HCT116 (cell line): ENCODE measurements around the gene SSRP1. TPM values are rescaled to one million over a fixed set of nuclear protein-coding genes. Genes with fewer than 3 reads are reported as not detected.

Experiments
- ATAC-seq: fragments of 200-7000 bp; cut with Tn5 transposase; 2 replicates; pipeline ENCODE4 v1.9.1; 2020; ENCODE audit warnings: mild to moderate bottlenecking, moderate library complexity
- BruUV-seq: library from RNA; stranded (reverse); fragments of 400-500 nt; replicated peaks from 2 replicates; lab custom pipeline; 2021; lab: Mats Ljungman, UMichigan
- CTCF ChIA-PET: fragments of 300-600 bp; sonication (Branson Sonifier 250); formaldehyde crosslinking; loops from one replicate; lab custom pipeline; 2021; ENCODE audit warnings: antibody characterized with exemption; lab: Charles Lee
- POLR2A ChIA-PET: fragments of 300-600, 350-600 bp; sonication (Branson Sonifier 250); formaldehyde crosslinking; loops from one replicate; lab custom pipeline; 2021; ENCODE audit warnings: antibody characterized with exemption; lab: Charles Lee
- RAD21 ChIA-PET, 2 experiments: fragments of 300-600 bp; sonication (Branson Sonifier 250); formaldehyde crosslinking; loops; one replicate each; lab custom pipeline; 2023; ENCODE audit warnings: low total read pairs in 2 of 2; ENCODE audit not compliant: uncharacterized antibody in 2 of 2, unreplicated experiment in 2 of 2, low non-redundant PET in 1 of 2; lab: Charles Lee
- DNase-seq: peaks from one replicate; pipeline ENCODE4 v3.0.0-alpha.2; 2010; ENCODE audit warnings: low read depth, low spot score
- H2AFZ ChIP-seq: fragments of 200-600 bp; shearing (Covaris generic), sonication (generic); 2 replicates; pipeline ENCODE4 v1.6.1; 2017; ENCODE audit warnings: low read depth, mixed run types, mixed read lengths, antibody characterized with exemption, low read length; ENCODE audit not compliant: poor library complexity, severe bottlenecking
- H3K27ac ChIP-seq: 2 replicates; pipeline ENCODE4 v1.5.1; 2012; ENCODE audit warnings: low read depth, low read length
- H3K27me3 ChIP-seq: fragments of 200-600 bp; sonication (generic); 2 replicates; pipeline ENCODE4 v1.6.1; 2016; ENCODE audit warnings: mixed run types, low read length, mixed read lengths; ENCODE audit not compliant: insufficient read depth
- H3K36me3 ChIP-seq, 2 experiments: fragments of 200-500 bp in 1 of 2; fragments of 200-600 bp in 1 of 2; sonication (Bioruptor generic) in 1 of 2; sonication (generic) in 1 of 2; 2 replicates each; pipeline versions ENCODE4 v1.5.1 to v1.6.1; 2014 to 2016; ENCODE audit warnings: low read length in 2 of 2, inconsistent platforms in 1 of 2, mixed read lengths in 1 of 2, mixed run types in 1 of 2; ENCODE audit not compliant: insufficient read depth in 2 of 2, control insufficient read depth in 1 of 2
- H3K4me1 ChIP-seq, 2 experiments: fragments of 200-600 bp in 1 of 2; sonication (generic) in 1 of 2; 2 replicates each; pipeline versions ENCODE4 v1.5.1 to v1.6.1; 2012 to 2017; ENCODE audit warnings: low read length in 2 of 2, inconsistent platforms in 1 of 2, mild to moderate bottlenecking in 1 of 2, mixed read lengths in 1 of 2, mixed run types in 1 of 2, moderate library complexity in 1 of 2; ENCODE audit not compliant: insufficient read depth in 2 of 2, control insufficient read depth in 1 of 2
- H3K4me2 ChIP-seq: fragments of 200-600 bp; sonication (generic); 2 replicates; pipeline ENCODE4 v1.6.1; 2017; ENCODE audit warnings: mixed run types, low read length, mixed read lengths
- H3K4me3 ChIP-seq, 2 experiments: fragments of 200-600 bp in 1 of 2; sonication (generic) in 1 of 2; replicated peaks in 1 of 2; 2 replicates each; pipeline ENCODE4 v1.5.1; 2011 to 2016; ENCODE audit warnings: low read length in 2 of 2, control low read depth in 1 of 2, low read depth in 1 of 2, mild to moderate bottlenecking in 1 of 2, mixed read lengths in 1 of 2, mixed run types in 1 of 2
- H3K79me2 ChIP-seq: fragments of 200-600 bp; sonication (generic); 2 replicates; pipeline ENCODE4 v1.6.1; 2017; ENCODE audit warnings: mild to moderate bottlenecking, mixed run types, low read length, moderate library complexity, mixed read lengths; ENCODE audit not compliant: insufficient read depth
- H3K9ac ChIP-seq: fragments of 200-600 bp; sonication (generic); 2 replicates; pipeline ENCODE4 v1.6.1; 2016; ENCODE audit warnings: low read length, mixed read lengths
- H3K9me2 ChIP-seq: fragments of 200-600 bp; sonication (generic), shearing (Covaris generic); 2 replicates; pipeline ENCODE4 v1.6.1; 2017; ENCODE audit warnings: mixed run types, mild to moderate bottlenecking, moderate library complexity; ENCODE audit not compliant: insufficient read depth
- H3K9me3 ChIP-seq, 2 experiments: fragments of 200-500 bp in 1 of 2; fragments of 200-600 bp in 1 of 2; sonication (Bioruptor generic) in 1 of 2; sonication (generic) in 1 of 2; 2 replicates each; pipeline ENCODE4 v1.6.1; 2014 to 2017; ENCODE audit warnings: low read length in 2 of 2, mixed read lengths in 2 of 2, inconsistent platforms in 1 of 2, low read depth in 1 of 2, mild to moderate bottlenecking in 1 of 2, mixed run types in 1 of 2, moderate library complexity in 1 of 2; ENCODE audit not compliant: control insufficient read depth in 1 of 2, insufficient read depth in 1 of 2
- H4K20me1 ChIP-seq: fragments of 200-600 bp; sonication (generic), shearing (Covaris generic); 2 replicates; pipeline ENCODE4 v1.6.1; 2017; ENCODE audit warnings: mixed run types, mild to moderate bottlenecking, moderate library complexity; ENCODE audit not compliant: insufficient read depth
- EGR1 ChIP-seq: IDR thresholded peaks from 2 replicates; pipeline ENCODE4 v1.6.1; 2012; ENCODE audit warnings: low read depth
- EZH2 ChIP-seq: fragments of 200-600 bp; sonication (generic); IDR thresholded peaks from 2 replicates; pipeline ENCODE4 v1.6.1; 2017; ENCODE audit warnings: antibody characterized with exemption, mixed run types
- EZH2phosphoT487 ChIP-seq: fragments of 200-600 bp; IDR thresholded peaks from 2 replicates; pipeline ENCODE4 v1.6.1; 2018; ENCODE audit warnings: antibody characterized with exemption, borderline replicate concordance
- JUND ChIP-seq: IDR thresholded peaks from 2 replicates; pipeline ENCODE4 v1.6.1; 2012
- POLR2AphosphoS5 ChIP-seq: IDR thresholded peaks from 2 replicates; pipeline ENCODE4 v1.6.1; 2011; ENCODE audit warnings: mild to moderate bottlenecking, low read depth, low read length, moderate library complexity
- SIN3A ChIP-seq: IDR thresholded peaks from 2 replicates; pipeline ENCODE4 v1.6.1; 2012; ENCODE audit warnings: low read depth
- SRF ChIP-seq: IDR thresholded peaks from 2 replicates; pipeline ENCODE4 v1.6.1; 2012; ENCODE audit warnings: low read depth
- TCF7L2 ChIP-seq: IDR thresholded peaks from 2 replicates; pipeline ENCODE4 v1.7.0; 2011; ENCODE audit warnings: borderline replicate concordance, inconsistent platforms; ENCODE audit not compliant: insufficient read depth, insufficient read length; ENCODE audit errors: extremely low read depth
- ZFX ChIP-seq: fragments of 450-650 bp; IDR thresholded peaks from 2 replicates; pipeline ENCODE4 v1.6.1; 2017
- ZNF274 ChIP-seq: fragments of 200-500 bp; sonication (Bioruptor generic); IDR thresholded peaks from 2 replicates; pipeline ENCODE4 v1.6.1; 2014; ENCODE audit warnings: mild to moderate bottlenecking, low read depth, low read length, inconsistent platforms
- intact Hi-C: fragments of 100-400 bp; cut with micrococcal nuclease; formaldehyde crosslinking; loops from 2 replicates; pipeline ENCODE4 v1.10.0; 2022
- total RNA-seq: library from RNA; stranded (reverse); gene quantifications from one replicate; pipeline ENCODE4 v1.2.1, GENCODE V29; 2021; ENCODE audit not compliant: unreplicated experiment
- TF ChIP-seq, protein P1 (sequence below): IDR thresholded peaks from 2 replicates; pipeline ENCODE4 v1.6.1; 2012
- TF ChIP-seq, protein P2 (sequence below): IDR thresholded peaks from 2 replicates; pipeline ENCODE4 v1.6.1; 2012; ENCODE audit warnings: low read depth
- TF ChIP-seq, protein P3 (sequence below): IDR thresholded peaks from 2 replicates; pipeline ENCODE4 v1.6.1; 2011; ENCODE audit warnings: mild to moderate bottlenecking, low read length, moderate library complexity; ENCODE audit not compliant: insufficient replicate concordance; ENCODE audit errors: extremely low read depth
- TF ChIP-seq, protein P4 (sequence below), 3 experiments: fragments of 200-600 bp in 1 of 3; sonication (generic) in 1 of 3; IDR thresholded peaks in 2 of 3; conservative IDR thresholded peaks in 1 of 3; 2 replicates each; pipeline ENCODE4 v1.5.1; 2012 to 2017; ENCODE audit warnings: low read depth in 2 of 3, low read length in 2 of 3, antibody characterized with exemption in 1 of 3, borderline replicate concordance in 1 of 3, control low read depth in 1 of 3, mild to moderate bottlenecking in 1 of 3, mixed read lengths in 1 of 3, mixed run types in 1 of 3, moderate library complexity in 1 of 3; ENCODE audit not compliant: insufficient read depth in 1 of 3

Gene SSRP1
- total RNA-seq, 1 experiment from 2014 or later, result 260 TPM

DNA sequence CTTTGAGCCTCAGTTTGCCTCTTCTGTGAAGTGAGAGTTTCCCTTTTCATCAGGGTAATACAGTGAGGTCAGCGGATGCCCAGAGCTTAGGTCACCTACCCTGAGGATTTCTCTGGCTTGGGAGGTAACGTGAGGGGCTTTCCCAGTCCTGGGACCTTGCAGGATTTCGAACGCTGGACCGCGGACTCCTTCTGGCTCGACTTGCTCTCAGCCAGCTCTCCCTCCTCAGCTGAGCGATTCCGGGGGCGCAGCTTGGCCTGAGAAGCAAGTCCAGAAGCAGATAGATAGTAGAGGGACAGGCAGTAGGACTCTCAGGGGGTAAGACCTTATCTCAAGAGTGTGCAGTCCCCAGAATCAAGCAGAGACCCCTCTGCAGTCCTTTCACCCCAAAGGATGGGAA, 34.9 kb downstream of the SSRP1 start:
- Histone ChIP-seq H3K4me3 (no peak overlapping the region), H3K27me3 (no peaks in the 10 kb centered on the region), H3K27ac (no peak overlapping the region), H3K9me3 (no peaks in the 10 kb centered on the region; a peak in 1 of 4 replicates), H2AFZ (no peak overlapping the region), H3K4me2 (no peak overlapping the region)
- ChIA-PET CTCF (no interaction called here), POLR2A (no interaction called here)
- DNase-seq, result no peak
- TF ChIP-seq SRF (no peak), EZH2 (no peak), POLR2AphosphoS5 (no peak), EGR1 (no peak), SIN3A (no peak), EZH2phosphoT487 (no peak), ZNF274 (no peak), TCF7L2 (no peak), JUND (no peak), ZFX (no peak)
- TF ChIP-seq, protein P1, sequence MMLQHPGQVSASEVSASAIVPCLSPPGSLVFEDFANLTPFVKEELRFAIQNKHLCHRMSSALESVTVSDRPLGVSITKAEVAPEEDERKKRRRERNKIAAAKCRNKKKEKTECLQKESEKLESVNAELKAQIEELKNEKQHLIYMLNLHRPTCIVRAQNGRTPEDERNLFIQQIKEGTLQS, result no peak
- TF ChIP-seq, protein P2, sequence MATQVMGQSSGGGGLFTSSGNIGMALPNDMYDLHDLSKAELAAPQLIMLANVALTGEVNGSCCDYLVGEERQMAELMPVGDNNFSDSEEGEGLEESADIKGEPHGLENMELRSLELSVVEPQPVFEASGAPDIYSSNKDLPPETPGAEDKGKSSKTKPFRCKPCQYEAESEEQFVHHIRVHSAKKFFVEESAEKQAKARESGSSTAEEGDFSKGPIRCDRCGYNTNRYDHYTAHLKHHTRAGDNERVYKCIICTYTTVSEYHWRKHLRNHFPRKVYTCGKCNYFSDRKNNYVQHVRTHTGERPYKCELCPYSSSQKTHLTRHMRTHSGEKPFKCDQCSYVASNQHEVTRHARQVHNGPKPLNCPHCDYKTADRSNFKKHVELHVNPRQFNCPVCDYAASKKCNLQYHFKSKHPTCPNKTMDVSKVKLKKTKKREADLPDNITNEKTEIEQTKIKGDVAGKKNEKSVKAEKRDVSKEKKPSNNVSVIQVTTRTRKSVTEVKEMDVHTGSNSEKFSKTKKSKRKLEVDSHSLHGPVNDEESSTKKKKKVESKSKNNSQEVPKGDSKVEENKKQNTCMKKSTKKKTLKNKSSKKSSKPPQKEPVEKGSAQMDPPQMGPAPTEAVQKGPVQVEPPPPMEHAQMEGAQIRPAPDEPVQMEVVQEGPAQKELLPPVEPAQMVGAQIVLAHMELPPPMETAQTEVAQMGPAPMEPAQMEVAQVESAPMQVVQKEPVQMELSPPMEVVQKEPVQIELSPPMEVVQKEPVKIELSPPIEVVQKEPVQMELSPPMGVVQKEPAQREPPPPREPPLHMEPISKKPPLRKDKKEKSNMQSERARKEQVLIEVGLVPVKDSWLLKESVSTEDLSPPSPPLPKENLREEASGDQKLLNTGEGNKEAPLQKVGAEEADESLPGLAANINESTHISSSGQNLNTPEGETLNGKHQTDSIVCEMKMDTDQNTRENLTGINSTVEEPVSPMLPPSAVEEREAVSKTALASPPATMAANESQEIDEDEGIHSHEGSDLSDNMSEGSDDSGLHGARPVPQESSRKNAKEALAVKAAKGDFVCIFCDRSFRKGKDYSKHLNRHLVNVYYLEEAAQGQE, result no peak
- TF ChIP-seq, protein P3, sequence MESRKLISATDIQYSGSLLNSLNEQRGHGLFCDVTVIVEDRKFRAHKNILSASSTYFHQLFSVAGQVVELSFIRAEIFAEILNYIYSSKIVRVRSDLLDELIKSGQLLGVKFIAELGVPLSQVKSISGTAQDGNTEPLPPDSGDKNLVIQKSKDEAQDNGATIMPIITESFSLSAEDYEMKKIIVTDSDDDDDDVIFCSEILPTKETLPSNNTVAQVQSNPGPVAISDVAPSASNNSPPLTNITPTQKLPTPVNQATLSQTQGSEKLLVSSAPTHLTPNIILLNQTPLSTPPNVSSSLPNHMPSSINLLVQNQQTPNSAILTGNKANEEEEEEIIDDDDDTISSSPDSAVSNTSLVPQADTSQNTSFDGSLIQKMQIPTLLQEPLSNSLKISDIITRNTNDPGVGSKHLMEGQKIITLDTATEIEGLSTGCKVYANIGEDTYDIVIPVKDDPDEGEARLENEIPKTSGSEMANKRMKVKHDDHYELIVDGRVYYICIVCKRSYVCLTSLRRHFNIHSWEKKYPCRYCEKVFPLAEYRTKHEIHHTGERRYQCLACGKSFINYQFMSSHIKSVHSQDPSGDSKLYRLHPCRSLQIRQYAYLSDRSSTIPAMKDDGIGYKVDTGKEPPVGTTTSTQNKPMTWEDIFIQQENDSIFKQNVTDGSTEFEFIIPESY, result no peak
- TF ChIP-seq, protein P4, sequence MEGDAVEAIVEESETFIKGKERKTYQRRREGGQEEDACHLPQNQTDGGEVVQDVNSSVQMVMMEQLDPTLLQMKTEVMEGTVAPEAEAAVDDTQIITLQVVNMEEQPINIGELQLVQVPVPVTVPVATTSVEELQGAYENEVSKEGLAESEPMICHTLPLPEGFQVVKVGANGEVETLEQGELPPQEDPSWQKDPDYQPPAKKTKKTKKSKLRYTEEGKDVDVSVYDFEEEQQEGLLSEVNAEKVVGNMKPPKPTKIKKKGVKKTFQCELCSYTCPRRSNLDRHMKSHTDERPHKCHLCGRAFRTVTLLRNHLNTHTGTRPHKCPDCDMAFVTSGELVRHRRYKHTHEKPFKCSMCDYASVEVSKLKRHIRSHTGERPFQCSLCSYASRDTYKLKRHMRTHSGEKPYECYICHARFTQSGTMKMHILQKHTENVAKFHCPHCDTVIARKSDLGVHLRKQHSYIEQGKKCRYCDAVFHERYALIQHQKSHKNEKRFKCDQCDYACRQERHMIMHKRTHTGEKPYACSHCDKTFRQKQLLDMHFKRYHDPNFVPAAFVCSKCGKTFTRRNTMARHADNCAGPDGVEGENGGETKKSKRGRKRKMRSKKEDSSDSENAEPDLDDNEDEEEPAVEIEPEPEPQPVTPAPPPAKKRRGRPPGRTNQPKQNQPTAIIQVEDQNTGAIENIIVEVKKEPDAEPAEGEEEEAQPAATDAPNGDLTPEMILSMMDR (IDR thresholded peaks at IDR 0.05 in 2 of 3, conservative IDR thresholded peaks at IDR 0.05 in 1 of 3; ENCODE audit: borderline replicate concordance in 1 of 3, insufficient read depth in 1 of 3, low read depth in 2 of 3, low read length in 2 of 3), result no peak
- TF ChIP-seq, all 23 proteins: peak for 0
- Histone ChIP-seq H3K36me3 (peaks cover 10 to 26% of the 10 kb centered on the region in 2 experiments; a peak in 3 of 4 replicates), H3K4me1 (no peaks in the 10 kb centered on the region; a peak in 1 of 4 replicates), H3K9me2 (no peaks in the 10 kb centered on the region), H3K79me2 (no peaks in the 10 kb centered on the region), H3K9ac (no peak overlapping the region), H4K20me1 (no peaks in the 10 kb centered on the region)
- RAD21 ChIA-PET, result no interaction called here
- intact Hi-C loops, result no loop called here
- BruUV-seq, result no TSS peak
- ATAC-seq, result no peak
